IPS DF 19.7 (cell line): ENCODE data around the gene P2RX2.

Experiments used
- DNase-seq: peaks from one replicate; pipeline ENCODE4 v3.0.0-alpha.2; 2013; ENCODE audit warnings: low read depth, low spot score

The P2RX2 gene

GRCh38 chr12:132603240-132604150 is 15.1 kb upstream of the P2RX2 start:
- DNase-seq = no peak

GRCh38 chr12:132604151-132604618 is 14.4 kb upstream of the P2RX2 start:
- no peak for DNase-seq

- no peak for DNase-seq
Measured at GRCh38 chr12:132604668-132605441, 13.7 kb upstream of the P2RX2 start.

- no peak for DNase-seq
Measured at GRCh38 chr12:132605892-132606291, 12.7 kb upstream of the P2RX2 start.

- DNase-seq = no peak
Measured at GRCh38 chr12:132606466-132606865, 12.1 kb upstream of the P2RX2 start.

GRCh38 chr12:132606927-132607326 is 11.6 kb upstream of the P2RX2 start:
- DNase-seq = no peak

GRCh38 chr12:132608231-132609171 is 10.1 kb upstream of the P2RX2 start:
- DNase-seq = no peak

GRCh38 chr12:132610051-132610759 is 8.4 kb upstream of the P2RX2 start, which contains the start of gene LRCOL1:
LRCOL1 (minus strand) TSS chr12:132610582; CDS start chr12:132606251, 4,331 bp downstream.
- DNase-seq = no peak

- no peak for DNase-seq
Measured at GRCh38 chr12:132610866-132611602, 7.5 kb upstream of the P2RX2 start.

GRCh38 chr12:132611620-132612019 is 7.0 kb upstream of the P2RX2 start:
- no peak for DNase-seq

GRCh38 chr12:132614029-132614428 is 4.5 kb upstream of the P2RX2 start:
- no peak for DNase-seq

- peak; percentile 57 for DNase-seq
Measured at GRCh38 chr12:132614861-132615578, 3.6 kb upstream of the P2RX2 start.

- DNase-seq = no peak
Measured at GRCh38 chr12:132615579-132616038, 3.0 kb upstream of the P2RX2 start.

GRCh38 chr12:132617135-132617701 is 1.4 kb upstream of the P2RX2 start:
- DNase-seq = no peak

GRCh38 chr12:132617822-132618682 is 524 bp upstream of the P2RX2 start:
- DNase-seq = no peak

GRCh38 chr12:132619071-132619385 is 452 bp downstream of the P2RX2 start:
- no peak for DNase-seq

GRCh38 chr12:132619386-132620112 is 973 bp downstream of the P2RX2 start:
- DNase-seq = no peak
